H54 (cell line): ENCODE data around the gene FOLR2.

Experiments
- DNase-seq: peaks from one replicate; pipeline ENCODE4 v3.0.0; 2011; ENCODE audit warnings: low spot score, mixed read lengths; ENCODE audit not compliant: insufficient read length
- FAIRE-seq: peaks from 3 replicates; lab custom pipeline; 2011; peaks lifted over from hg19 to GRCh38; lab: Jason Lieb, UNC
- POLR2A ChIP-seq: IDR thresholded peaks from 2 replicates; pipeline ENCODE4 v1.6.1; 2011; ENCODE audit warnings: low read depth, mild to moderate bottlenecking, low read length

The FOLR2 gene

DNA sequence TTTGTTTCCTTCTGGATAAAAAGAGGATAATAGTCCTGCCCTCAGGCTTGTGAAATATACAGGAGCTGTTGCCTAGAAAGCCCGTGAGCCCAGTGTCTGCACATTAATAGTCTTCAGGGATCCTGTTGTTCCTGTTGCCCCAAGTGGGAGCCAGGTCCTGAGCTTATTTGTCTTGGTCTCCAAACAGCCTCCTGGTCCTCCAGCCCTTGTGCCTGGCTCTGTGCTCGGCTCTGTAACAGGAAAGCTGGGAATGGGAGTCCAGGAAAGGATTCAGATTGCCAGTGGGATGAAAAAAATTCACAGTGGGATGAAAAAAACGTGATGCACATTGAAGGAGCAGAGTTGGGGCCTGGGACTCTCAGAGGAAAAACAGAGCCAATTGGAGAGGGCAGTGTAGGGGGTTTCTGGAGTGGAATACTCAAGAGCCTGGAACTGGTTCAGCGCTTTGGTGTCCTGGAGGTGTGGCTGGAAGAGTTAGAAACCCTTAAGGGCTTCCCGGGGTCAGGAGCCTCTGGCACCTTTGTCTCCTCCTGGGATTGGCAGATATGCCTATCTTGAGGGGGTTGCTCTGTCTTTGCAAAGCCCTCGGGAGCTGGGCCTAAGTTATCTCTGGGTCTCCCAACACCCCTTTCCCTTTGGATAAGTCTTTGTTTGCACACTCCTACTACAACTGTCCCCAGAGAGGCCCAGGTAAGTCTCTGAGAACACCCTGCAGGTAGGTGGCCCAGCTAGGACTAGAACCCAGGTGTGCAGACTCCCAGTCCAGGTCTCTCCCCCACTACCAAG, 5.7 kb downstream of the FOLR2 start:
- no peak for TF ChIP-seq POLR2A
- FAIRE-seq, result no peak

DNA sequence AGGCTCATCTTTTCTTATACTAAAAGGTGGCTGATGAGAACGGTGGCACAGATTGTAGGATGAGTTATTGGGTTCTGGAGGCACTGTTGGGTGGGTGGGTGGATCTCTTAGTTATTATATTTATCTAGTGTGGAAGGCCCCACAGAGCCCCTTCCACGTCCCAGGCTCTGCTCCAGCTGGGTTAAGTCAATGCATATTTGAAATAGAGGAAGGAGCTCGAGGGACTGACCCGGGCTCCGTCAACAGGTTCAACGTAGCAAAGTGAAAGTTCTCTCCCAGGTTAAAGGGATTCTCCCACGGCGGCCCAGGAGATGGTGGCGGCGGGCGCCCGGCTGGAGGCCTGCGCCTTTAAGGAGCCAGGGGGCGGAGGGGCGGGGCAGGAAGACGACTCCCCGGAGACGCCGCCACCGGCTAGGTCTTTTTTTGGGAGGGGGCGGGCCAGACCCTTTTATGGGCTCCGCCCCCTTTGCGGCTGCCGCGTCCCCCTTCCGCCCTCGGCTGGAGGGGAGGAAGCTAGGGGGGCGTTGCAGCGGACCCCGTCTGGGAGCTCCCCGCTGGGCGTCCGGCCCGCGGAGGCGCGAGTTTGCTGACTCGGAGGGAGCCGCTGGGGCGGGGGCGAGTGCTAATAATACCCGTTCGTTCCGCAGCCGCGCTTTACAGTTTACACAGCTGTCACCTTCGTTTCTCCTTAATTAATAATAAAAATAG, 6.5 kb downstream of the FOLR2 start:
- peak; percentile 35; the same call in 1 of the 2 replicates for TF ChIP-seq POLR2A
- DNase-seq (peak; percentile 77), FAIRE-seq (no peak)

More for the DNA sequence above, 5.7 kb downstream of the FOLR2 start:
- no peak for DNase-seq

DNA sequence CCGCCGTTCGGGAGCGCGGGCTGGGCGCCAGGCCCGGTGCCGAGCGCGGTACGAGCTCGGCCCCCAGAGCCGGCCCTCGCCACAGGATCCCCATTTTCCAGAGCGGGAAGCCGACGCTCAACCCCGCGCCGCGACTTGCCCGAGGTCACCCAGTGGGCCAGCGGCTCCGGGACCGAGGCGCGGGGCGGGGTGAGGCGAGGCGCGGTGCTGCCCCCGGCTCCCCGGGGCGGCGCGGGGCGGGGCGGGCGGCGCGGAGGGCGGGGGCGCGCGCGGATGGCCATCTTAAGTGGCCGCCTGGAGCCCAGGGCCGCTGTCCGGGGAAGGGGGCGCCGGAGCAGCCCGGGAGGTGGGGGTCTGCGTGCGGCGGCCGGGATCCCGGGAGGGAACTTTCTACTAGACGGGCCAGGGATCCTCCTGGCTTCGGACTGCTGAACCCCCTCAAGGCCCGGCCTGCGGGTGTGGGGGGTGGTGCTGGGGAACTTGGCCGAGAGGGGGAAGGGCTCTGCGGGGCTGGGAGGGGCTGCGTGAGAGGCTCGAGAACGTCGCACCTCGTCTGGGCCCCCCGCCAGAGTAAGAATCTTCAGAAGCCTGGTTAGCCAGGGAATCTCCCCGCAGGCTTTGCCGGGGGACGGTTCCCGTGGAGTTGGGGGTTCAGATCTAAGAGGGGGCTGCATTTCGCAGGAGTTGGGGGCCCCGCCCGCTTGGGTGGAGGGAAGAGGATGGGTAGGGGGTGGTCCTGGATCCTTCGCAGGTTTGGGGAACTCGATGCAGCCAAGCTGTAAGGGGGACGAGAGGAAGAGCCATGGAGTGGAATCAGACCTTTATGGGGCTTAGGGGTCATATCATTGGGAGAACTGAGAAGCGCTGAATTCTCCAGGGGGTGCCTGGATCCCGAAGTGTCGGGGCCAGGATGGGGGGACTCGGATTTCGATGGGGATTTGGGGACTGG, 7.3 kb downstream of the FOLR2 start:
- DNase-seq, result no peak
- TF ChIP-seq POLR2A, result peak; percentile 40
- FAIRE-seq, result no peak

DNA sequence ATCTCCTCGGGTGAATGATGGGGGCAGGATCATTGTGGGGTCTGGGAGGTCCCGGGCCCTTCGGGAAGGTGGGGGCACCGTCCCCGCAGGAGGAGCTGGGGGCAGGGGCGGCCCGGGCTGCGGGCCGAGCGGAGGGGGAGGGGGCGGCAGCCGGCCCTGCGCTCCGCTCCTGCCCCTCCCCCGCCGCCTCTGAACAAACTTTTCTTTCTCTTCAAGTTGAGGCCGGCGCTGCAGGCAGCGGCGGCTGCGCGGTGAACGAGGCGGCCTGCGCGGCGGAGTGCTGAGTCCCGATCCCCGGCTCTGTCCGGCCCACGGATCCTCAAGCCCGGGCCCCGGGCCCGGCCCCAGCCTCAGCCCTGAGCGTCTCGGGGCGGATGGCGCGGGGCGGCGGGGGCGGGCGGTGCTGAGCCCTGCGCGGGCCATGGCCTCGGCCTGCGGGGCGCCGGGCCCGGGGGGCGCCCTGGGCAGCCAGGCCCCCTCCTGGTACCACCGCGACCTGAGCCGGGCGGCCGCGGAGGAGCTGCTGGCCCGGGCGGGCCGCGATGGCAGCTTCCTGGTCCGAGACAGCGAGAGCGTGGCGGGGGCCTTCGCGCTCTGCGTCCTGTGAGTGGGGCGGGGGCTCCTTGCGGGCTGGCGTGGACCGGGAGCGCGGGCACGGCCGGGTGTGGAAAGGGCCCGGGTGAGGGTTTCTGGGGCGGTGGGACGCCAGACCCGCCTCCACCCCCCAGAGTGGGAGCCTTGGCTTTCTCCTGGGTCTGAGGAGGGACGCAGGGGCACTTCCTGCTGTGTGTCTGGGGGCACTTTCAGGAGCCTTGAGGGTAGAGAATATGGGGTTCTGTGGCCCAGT, 8.2 kb downstream of the FOLR2 start, which contains the start of gene INPPL1:
TSS of gene INPPL1 (plus strand) at position 204 of the 847 bp plus-strand sequence. CDS start at position 422, 218 bp downstream.
- no peak for FAIRE-seq
- no peak for DNase-seq
- TF ChIP-seq POLR2A, result 0 out of 2 replicates have a peak, but pooled peaks have one; percentile 20

DNA sequence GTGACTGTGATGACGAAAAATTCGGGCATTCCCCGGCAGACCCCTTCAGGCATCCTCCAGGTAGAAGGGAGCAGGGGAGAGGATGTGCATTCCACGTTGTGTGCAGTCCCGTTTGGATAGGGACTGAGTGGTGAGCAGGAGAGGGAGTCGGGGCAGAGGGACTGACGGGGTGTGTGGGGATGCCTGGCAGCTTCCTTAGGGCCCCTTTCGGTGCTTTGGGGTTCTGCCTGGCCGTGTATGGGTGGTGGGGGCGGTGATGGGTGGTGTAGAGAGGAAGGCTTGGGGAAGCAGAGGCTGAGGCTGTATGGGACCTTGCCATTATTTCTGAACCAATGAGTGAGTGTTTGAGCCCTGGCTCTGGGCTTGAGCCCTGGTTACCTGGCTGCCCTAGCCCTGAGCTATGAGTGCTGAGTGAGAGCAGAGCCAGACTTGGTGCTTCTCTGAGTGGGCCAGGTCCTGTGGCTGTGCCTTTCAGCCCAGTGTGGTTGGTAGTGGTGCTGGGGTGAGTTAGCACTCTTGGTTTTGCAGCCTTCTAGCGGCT, 8.9 kb downstream of the FOLR2 start:
- FAIRE-seq (no peak), DNase-seq (no peak)
- TF ChIP-seq POLR2A, result no peak

DNA sequence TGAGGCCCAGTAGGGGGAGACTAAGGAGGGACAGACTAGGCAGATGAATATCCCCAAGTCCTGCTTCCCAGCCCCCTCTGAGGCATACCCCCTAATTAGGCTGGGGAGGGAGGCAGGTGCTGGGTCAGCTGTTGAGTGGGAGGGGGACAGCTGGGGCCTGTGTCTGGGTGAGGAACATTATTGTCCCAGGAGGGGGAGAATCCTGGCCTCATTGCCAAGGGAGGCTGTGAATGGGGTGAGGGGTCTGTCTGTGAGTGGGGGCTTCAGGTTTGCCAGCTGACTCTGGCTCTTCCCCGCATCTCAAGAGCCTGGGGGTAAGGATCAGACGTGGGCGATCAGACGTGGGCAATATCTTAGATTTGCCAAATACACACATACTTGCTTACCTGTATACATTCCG, 10.1 kb downstream of the FOLR2 start:
- no peak for DNase-seq
- no peak for FAIRE-seq
- no peak for TF ChIP-seq POLR2A

DNA sequence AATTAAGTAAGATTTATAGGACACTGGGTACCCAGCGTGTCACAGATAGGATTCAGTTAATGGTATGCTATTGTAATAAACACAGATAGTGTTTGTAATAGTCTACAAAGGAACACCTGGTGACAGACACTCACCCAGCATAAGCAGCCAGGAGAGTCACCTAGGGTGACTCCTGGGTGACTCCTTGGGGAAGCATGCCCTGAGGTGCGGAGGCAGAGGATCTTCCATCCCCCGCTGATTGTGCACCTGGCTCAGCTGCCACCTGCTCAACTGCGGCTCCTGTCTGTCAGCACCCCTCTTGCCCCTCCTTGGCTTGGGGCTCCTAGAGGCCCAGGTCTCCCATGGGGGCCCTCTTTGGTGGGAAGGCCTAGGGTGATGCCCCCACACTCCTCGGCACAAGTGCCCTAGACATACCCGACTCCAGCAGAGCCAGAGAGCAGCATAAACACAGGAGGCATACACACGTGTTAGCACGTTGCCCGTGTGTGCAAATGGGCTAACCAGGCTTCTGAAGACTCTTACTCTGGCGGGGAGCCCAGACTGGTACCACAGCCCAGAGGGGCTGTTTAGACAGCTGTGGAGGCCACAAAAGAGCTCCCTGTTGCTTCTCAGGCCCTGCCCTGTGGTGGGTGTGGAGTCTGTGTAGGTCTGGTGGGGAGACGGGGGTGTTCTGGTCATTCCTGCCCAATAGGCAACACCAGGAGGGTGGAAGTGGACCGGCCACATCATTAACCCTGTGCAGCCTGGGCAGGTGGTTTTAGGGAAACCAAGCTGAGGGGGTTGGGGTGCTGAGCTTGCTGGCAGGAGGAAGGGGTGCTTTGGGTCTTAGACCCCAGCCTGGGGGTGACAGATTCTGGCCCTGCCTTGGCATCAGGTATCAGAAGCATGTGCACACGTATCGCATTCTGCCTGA, 11.0 kb downstream of the FOLR2 start:
- DNase-seq, result no peak

DNA sequence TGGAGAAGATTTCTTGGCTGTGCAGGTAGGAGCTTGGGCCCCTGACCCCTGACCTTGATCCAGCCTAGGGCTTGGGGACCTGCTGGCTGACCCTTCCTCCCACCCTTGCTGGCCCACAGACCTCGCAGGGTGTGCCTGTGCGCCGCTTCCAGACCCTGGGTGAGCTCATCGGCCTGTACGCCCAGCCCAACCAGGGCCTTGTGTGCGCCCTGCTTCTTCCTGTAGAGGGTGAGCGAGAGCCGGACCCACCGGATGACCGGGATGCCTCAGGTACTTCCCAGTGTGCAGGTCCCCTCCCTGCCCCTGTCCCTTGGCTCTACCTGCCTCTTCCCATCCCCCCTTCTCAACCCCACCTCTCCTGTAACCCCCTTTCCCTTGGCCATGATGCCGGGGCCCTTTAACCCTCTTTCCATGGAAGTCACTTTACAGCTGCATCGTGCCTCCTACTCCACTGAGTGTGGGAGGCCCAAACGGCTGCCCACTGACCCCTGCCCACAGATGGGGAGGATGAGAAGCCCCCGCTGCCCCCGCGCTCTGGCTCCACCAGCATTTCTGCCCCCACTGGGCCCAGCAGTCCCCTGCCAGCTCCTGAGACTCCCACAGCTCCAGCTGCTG, 11.7 kb downstream of the FOLR2 start:
- no peak for DNase-seq

More for the DNA sequence above, 11.0 kb downstream of the FOLR2 start:
- no peak for TF ChIP-seq POLR2A
- FAIRE-seq, result no peak

DNA sequence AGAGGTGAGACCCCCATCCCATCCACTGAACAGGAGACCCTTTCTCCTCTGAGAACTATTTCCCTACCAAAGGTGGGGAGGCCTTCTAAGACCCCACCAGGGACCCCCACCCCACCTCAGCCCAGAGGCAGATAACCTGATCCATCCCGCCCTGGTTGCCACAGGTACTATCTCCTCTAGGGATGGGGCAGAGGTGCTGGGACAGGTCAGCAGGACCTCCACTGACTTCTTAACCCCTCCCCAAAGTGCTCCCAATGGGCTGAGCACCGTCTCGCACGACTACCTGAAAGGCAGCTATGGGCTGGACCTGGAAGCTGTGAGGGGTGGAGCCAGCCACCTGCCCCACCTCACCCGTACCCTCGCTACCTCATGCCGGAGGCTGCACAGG, 12.2 kb downstream of the FOLR2 start:
- TF ChIP-seq POLR2A, result no peak
- no peak for FAIRE-seq
- no peak for DNase-seq

More for the DNA sequence above, 11.7 kb downstream of the FOLR2 start:
- no peak for TF ChIP-seq POLR2A
- no peak for FAIRE-seq

DNA sequence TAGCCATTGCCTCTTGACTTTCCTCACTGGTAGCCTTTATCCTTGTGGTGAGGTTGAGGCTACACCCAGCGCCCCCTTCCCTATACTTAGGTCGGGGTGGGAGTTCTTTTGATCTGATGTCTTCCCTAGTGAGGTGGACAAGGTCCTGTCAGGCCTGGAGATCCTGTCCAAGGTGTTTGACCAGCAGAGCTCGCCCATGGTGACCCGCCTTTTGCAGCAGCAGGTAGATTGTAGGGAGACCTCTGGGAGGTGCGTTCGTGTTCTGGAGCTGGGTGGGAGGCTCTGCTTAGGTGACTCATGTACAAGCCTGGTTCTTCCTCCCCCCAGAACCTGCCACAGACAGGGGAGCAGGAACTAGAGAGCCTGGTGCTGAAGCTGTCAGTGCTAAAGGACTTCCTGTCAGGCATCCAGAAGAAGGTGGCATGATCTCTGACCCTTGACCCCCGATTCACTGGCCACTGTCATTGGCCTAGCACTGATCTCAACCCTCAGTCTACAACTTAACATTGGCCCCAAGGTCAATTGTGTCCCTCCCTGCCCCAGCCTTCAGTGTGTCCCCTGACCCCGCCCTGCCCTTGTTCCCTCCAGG, 12.8 kb downstream of the FOLR2 start:
- FAIRE-seq, result no peak
- DNase-seq, result no peak
- no peak for TF ChIP-seq POLR2A
